Raji (cell line): ENCODE results near the gene CERCAM.

Source experiments
- POLR2A ChIP-seq: IDR thresholded peaks from 2 replicates; pipeline ENCODE4 v1.6.1; 2011; ENCODE audit warnings: low read depth, low read length, control low read depth; ENCODE audit not compliant: insufficient read depth

Gene CERCAM

GRCh38 chr9:128475867-128476266 is 55.2 kb downstream of the CERCAM start:
- no peak for TF ChIP-seq POLR2A

- no peak for TF ChIP-seq POLR2A
Measured at GRCh38 chr9:128479262-128479661, 58.6 kb downstream of the CERCAM start.

- TF ChIP-seq POLR2A, result no peak
Measured at GRCh38 chr9:128481561-128481960, 60.9 kb downstream of the CERCAM start.

- TF ChIP-seq POLR2A, result no peak
Measured at GRCh38 chr9:128482186-128482585, 61.5 kb downstream of the CERCAM start.

GRCh38 chr9:128484686-128485413 is 64.2 kb downstream of the CERCAM start:
- no peak for TF ChIP-seq POLR2A

- TF ChIP-seq POLR2A, result no peak
Measured at GRCh38 chr9:128485414-128485855, 64.8 kb downstream of the CERCAM start.

GRCh38 chr9:128486201-128486600 is 65.5 kb downstream of the CERCAM start:
- no peak for TF ChIP-seq POLR2A
